ENCODE data around the gene RNF152.
A peak's percentile ranks its signal among the peaks of the same experiment; 100 is the strongest.

RNF152 gene, protein sequence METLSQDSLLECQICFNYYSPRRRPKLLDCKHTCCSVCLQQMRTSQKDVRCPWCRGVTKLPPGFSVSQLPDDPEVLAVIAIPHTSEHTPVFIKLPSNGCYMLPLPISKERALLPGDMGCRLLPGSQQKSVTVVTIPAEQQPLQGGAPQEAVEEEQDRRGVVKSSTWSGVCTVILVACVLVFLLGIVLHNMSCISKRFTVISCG

DNA sequence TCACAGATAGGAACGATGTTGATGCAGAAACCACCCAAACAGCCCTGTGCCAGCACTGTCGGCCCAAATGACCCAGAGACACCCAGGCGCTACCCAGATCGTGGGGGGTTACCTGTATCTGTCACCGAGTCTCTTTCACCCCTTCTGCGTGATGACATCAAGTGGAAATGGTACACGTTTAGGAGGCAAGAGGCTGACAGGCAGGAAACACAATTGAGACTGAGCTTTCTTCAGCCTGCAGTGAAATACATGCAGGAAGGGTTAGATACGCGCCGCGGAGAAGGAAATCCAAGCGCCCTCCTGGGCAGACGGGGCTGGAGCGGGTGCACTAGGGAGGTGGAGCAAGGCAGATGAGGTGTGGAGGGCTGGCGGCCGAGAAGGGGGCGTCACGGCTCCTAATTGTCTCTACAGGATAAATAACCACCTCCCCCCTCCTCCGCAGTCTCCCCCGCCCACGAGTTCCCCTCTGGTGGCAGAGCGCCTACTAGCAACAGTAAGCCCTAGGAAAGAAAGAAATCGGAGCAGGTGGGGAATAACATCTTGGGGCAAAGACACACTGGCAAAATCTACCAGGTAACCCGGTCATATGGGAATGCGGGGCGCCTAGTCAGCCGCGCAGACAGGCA, at the start of gene RNF152:
RNF152 (minus strand) TSS at position 325 of the 626 bp plus-strand sequence. CDS start 76,544 bp downstream, outside the sequence.
- DNase-seq, result peak; percentile 18

DNA sequence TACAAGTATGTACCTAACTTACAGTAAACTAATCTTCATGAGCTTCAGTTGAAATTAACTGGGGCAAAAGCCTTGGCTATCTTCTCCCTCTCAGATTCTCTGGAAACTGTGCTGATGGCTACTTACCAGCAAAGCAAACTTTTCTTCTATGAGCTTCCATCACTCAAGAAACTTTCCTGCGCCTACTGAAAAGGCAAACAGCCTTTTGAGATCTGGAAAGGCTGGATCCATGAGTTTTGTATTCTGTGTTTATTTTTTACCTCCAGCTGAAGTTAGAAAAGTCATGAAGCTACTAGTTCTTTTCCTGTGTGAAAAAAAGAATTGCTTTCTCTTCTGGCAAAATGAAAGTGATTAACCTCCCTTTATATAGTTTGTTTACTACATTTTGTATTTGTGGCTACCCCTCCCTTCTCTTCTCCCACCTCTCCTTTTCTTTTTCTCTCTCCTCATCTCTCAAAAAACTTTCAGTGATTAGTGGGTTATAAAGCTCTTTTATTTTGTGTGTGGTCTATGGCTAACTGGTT, 49.2 kb upstream of the RNF152 start:
- peak; percentile 8 for DNase-seq

DNA sequence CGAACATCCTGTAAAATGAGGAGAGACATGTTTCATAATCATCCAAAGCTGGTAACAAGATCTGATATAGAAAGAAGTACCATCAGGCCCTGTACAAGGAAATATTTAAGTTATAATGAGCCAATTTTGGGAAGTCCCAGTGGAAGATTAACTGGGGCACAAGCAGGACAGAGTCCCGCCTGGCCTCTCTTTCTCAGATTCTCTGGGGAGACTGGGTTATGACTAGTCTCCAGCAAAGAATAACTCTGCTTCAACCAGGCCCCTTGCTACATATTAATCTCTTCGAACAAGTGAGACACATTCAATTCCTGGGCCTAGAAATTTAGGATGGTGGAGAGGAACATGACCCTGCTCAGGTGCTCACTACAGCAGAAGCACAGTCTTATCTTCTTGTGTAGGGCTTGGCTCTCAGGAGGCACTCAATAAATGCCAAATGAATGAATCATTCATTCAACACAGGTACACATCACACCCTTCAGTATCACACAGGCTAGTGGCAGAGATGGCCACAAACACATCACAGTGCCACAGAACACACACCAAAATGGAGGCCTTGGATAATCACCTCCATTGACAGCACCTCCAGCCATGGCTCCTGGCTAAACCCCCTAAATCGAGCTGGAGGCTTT, 46.4 kb upstream of the RNF152 start:
- DNase-seq, result no peak

DNA sequence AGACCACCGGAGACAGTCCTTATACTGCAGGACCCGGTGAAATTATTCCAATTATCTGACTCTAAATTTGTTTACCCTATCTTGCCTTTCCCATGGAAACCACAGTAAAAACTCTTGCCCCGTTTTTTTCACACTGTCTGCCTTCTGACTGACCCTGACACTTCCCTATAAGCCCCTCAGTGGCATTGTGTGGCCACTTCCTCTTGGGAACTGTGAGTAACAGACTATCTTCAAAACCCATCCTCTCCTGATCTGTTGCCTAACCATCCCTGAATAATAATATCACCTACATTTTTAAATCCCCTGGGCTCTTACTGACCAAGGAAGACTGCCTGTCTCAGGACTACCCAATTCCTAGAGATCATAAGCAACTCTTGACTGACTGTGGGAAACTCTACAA, 42.6 kb upstream of the RNF152 start:
- DNase-seq, result no peak

DNA sequence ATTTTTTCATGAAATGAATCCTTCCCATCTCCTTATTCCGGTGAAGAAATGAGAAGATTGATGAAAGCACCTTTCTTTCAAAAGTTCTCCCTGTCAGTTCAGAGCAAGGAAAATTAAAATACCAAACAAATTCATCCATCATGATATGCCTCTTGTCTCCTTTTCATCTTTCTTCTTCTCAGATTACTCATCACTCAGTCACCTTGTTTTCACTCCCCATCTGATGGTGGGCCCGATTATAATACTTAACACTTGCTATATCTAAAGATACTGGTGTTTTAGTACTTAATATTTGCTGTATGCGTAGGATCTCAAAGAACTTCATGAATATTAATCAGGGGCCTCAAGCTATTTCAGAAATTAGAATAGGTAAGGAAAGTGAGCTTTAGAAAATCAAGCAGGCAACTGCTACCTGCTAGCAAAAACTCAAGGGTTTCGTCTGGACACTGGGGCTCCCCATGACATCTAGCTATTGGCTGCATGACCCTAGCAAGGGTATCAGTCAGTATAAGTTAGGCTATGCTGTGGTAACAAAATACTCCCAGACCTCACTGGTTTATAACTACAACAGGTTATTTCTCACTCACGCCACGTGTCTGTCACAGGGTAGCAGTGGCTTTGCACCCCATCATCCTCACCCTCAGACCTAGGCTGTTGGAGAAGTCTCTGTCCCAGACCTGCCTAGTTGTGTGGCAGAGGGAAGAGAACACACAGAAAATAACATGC, 39.0 kb upstream of the RNF152 start:
- DNase-seq, result no peak

DNA sequence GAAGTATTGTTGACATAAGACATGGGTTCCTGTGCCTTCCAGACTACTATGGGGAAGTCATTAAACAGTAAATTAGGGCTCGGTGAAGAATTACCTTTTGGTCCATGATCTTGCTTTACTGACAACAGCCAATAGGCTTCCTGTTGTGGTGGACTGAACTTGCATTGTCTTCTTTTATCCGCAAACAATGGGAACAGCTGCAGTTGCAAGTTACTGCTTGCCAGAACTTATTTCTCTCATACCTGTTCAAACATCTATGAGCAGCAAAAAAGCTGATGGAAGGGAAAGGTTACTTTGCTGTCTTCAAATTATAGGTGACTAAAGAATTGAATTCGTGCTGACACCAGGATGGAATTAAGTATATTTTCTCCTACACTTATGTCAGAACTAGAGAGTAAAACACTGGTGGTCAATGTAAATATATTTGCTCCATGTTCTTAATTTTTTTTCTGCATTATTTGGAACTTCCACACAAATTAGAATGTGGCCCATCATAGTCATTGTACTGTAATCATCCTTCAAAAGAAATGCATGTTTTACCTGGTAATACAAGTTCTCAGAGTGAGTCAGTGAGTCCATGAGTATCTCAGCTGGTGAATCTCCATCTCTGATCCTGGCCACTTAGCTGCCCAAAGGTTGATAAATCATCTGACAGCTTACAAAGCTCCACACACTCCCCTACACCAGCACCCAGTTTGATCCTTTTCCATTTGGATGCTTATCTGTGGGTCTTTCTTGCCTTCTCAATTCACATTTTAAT, 37.3 kb upstream of the RNF152 start:
- no peak for DNase-seq

DNA sequence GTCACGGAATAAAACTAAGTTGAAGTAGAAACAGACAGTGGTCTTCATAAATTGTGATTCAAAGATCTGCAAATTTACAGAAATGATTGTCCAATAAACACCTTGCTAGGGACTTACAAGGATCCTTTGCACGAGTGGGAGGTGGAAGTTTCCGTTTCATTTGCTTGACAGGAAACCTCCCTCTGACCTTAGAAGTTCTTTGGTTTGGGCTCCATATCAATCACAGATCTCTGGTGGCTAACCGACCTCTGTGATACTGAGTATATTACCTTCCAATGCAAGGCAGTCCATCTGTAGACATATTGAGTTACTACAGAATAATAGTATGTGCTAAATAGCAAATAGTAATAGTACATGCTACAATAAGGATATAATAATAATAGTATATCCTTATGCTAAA, 33.7 kb upstream of the RNF152 start:
- peak; percentile 21 for DNase-seq

DNA sequence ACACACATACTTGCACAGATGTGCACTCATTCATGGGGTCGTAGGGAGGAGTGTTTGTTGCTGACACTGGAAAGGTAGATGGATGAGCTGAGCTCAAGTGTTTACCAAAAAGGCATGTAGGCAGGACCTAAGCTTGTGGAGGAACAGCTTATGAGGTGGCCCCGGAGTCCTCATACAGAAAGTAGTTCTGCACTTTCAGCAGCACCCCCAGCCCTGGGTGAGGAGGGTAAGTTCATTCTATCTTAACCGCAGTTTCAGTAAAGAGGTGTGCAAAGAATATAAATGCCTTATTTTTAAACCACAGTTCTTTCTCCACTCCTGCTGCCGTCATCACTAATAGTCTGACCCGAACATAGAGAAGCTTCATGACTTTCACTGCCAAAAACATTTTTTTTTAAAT, 31.7 kb upstream of the RNF152 start:
- no peak for DNase-seq

DNA sequence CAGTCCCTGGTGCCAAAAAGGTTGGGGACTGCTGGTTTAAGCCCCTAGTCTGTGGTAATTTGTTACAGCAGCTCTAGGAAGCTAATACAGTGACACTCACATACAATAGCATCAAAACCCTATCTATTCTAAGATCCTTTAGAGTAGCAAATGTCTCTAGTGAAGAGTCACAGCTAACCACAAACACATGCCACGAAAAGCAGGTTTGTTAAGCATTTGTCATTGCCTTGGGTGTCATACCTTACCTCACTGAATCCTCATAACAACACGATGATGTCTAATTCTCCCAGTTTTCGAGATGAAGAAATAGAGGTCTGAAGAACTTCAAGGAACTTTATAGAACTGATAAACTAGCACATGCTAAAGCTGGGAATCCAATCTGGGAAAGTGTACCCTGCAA, 29.6 kb upstream of the RNF152 start:
- DNase-seq, result no peak

DNA sequence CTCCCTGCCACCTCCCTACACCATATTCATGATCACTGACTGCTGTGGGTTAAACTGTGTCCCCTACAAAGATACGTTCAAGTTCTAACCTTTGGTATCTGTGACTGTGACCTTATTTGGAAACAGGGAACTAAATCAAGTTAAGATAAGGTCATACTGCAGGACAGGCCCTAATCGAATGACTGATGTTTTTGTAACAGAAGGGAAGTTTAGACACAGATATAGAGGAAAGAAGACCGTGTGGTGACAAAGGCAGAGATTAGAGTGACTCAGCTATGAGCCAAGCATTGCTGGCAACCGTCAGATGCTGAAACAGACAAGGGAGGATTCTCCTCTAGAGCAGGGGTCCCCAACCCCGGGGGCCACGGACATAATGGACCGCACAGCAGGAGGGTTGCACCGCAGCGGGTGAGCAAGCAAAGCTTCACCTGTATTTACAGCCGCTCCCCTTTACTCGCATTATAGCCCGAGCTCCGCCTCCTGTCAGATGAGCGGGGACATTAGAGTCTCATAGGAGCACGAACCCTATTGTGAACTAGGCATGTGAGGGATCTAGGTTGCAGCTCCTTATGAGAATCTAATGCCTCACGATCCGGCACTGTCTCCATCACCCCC, 28.9 kb upstream of the RNF152 start:
- DNase-seq, result no peak

DNA sequence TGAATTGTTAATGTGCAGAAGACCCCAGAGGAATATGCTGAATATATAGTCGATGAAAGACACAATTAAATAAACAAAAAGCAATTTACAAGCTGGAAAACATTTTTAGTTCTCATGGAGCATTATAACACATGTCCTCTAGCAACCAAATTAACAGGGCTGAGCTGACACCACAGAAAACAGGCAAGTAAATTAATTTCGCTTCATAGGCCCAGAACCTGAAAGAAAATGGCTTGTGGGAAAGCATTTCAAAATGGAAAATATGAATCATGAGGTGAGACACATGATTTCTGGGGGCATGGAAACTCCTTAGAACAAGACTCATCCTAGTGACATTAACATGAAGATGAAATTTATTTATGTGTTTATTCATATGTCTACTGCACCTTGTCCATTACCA, 25.0 kb upstream of the RNF152 start:
- no peak for DNase-seq

DNA sequence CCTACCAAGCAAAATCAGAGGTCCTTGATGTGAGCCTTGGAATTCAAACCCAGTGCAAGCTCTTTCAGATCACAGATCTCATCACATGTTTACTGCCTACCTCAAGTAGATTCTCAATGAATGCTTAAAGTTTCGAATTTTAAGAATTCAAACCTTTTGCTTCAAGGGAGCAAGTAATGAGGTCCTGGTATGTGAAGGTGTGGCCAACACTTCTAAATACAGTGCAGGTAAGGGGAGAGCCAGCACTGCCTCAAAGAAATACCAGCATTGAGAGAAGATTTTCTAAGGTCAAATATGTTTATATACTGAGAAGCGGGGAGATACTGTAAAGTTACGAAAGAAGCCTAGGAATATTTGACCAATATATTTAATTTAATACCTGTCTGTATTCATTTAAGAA, 19.7 kb upstream of the RNF152 start:
- DNase-seq, result no peak

DNA sequence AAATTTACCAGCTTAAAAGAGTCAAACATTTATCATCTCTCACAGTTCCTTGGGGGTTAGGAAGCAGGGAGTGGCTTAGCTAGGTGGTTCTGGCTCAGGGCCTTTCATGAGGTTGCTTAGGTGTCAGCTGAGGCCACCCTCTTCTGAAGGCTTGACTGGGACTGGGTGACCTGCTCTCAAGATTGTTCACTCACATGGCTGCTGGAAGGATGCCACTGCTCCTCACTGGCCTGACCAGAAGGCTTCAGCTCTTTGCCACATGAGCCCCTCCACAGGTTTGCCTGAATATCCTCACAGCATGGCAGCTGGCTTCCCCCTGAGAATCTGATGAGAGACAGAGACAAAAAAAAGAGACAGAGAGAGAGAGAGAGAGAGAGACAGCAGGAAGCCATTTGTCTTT, 17.3 kb upstream of the RNF152 start:
- DNase-seq, result no peak

DNA sequence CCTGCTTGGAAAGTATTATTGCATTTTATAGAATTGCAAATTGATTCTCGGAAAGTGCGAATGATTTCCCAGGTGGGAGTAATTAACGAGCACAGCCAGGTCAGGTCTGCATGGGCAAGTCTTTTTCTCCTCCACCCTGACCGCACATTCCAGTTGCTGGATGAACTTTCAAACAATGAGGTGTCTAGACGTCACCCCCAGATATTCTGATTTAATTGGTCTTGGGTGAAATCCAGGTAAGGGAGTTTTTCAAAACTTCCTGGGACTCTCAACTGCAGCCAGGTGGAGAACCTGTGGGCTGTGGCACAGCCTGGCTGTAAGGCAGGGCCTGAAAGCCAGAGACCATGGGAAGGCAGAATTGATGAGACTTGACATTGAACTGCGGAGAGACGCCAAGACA, 15.9 kb upstream of the RNF152 start:
- no peak for DNase-seq

DNA sequence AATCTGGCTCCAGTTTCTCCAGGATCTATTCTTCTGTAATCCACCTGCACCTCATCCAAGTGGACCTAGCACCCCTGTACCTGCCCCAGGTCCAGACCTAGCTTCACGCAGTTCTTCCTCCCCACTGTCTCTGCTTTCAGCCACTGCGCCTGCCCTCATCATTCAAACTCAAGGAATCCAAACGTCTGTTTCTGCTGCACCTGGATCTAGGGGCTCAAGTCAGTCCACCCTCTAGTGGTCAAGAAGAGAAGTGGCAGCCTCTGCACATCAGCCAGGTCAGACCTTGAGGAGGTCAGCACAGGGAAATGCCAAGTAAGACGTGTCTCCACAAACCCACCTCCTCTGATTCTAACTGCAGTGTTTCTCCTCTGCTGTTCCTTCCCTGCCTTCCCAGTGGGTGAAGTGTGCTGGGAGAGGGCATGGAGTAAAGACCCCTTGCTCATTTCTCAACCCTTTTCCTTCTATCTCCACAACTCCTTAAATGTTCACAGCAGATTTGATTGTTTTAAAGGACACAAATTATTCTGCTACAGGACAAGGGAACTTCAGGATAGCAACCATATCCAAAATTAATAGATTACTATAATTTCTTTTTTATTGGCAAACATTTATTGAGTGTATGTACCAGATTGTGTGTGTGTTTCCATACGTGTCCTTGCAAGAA, 8.6 kb upstream of the RNF152 start:
- DNase-seq, result peak; percentile 55

DNA sequence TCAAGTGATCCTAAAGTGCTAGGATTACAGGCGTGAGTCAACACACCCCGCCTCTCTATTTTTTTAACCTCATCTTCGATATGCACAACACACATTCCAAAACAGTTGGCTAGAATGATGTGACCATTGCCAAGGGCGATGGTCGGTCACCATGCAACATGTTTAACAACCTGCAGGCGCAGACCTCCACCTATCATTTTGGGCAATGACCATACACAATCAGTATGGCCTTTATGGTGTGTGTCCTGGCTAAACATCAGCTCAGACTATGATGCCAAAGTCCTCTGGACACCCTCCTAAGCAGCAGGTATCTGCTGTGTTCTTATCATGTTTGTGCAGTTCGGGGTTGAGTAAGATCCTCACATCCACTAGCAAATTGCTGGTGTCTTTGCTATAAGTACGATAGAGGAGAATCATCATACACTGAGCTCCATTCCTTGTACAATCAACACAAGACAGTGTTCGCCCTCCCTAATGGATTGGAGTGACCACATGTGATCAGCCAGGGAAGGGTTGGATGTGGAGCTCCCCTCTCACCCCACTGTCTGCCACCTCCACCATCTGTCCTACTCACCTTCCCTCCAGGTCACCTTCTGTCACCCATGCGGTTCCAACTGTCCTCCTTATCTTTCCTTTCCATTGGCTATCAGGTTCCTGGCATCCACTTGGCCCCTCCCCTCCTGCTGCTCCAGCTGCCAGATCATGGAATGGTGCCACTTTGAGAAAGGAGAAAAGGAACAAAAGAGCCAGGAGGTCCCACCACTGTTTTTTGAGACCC, 7.9 kb upstream of the RNF152 start:
- no peak for DNase-seq

DNA sequence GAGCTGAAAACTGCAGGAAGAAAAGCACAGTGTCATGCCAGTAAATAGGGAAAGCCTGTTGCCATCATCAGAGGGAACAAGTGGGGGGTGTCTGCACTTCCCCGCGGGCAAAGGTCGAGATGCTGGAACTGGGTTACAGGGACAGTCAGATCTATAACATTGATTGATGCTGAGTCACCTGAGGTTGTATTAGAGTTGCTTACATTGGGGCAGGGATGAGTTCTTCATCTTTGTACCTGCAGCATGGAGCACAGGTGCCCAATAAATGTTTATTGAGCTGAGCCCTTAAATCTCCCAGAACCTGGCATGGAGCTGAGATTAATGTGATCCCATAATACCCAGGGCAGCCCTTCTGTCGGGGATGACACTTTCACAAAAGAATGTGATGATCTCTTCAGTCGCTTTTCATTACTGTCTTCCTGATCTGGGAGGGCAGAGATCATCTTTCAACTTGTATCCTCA, 5.9 kb upstream of the RNF152 start:
- DNase-seq, result no peak

DNA sequence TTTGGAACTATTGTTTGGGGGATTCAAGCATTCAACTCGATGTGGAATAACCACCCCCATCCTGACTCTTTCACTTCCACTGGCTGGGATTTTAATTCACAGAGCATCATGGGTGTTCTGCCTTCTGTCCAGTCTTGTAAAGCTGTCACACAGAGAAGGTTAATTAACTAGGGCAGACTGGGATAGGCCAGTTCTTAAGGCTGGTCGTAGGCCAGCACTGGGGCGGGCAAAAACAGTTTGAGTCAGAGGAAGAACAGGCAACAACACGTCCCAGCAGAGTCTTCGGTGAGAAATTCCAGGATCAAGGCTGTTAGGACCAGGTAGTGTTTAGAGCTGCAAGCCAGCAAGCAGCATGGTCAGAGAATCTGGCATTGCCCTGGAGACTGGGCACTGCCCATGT, 4.0 kb upstream of the RNF152 start:
- no peak for DNase-seq

DNA sequence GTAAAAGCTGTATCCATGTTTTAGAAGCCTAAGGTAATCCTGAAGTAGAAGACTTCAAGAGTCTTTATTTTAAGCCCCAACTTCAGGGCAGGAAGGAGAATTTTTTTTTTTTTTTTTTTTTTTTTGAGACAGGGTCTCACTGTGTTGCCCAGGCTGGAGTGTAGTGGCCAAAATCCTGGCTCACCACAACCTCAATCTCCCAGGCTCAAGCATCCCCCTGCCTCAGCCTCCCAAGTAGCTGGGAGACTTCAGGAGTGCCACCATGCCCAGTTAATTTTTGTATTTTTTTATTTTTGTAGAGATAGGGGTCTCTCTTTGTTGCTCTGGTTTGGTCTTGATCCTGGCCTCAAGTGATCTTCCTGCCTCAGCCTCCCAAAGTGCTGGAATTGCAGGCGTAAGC, 3.3 kb upstream of the RNF152 start:
- DNase-seq, result no peak

DNA sequence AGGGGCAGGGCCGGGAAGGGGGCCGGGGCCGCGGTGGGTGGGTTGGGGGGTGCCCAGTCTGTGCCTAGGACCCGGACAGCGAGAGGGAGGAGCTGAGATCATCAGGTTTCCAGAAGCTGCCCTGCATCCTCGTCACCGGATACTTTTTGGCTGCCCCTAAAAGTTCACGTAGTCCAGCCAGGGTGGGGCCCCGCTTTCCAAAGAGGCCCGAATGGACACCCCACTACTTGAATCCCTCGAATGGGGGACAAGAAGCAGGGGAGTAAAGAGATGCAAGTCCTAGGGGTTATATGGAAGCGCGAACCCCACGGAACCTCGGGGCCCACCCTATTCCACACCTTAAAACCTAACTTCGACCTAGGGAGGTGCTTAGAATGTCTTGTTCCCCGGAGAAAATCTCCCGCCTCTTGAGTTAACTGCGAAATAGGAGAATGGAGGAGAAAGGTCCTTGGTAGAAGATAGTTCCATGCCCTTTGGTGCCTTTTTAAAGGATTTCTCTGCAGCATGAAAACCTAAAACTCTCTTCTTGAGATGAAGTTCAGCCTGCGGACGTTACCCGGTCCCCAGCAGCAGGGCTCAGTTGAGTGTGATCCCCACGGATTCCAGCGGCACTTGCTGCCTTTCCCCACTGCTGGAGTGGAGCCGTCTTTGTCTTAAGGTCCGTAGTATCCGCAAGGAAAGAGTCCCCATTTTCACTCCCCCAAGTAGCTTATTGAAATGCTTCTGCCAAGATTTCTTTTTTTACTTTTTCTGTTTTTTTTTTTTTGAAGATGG, 2.1 kb upstream of the RNF152 start:
- DNase-seq, result peak; percentile 3

Measured in CD4-positive, alpha-beta T cell treated with Interleukin-17A for 1 hour (primary cell).